AG04449 (cell line): ENCODE results near the gene ATP5PD.
A peak's percentile ranks its signal among the peaks of the same experiment; 100 is the strongest.

Experiments
- CTCF ChIA-PET: fragments of 350-600 bp; formaldehyde crosslinking; extraction: SDS; loops from one replicate; lab custom pipeline; 2021; ENCODE audit warnings: antibody characterized with exemption; lab: Yijun Ruan, JAX
- POLR2A ChIA-PET: fragments of 400-600, 350-600 bp; formaldehyde crosslinking; extraction: SDS; loops from one replicate; lab custom pipeline; 2020; ENCODE audit warnings: antibody characterized with exemption, inconsistent platforms; lab: Yijun Ruan, JAX
- DNase-seq: peaks from one replicate; pipeline ENCODE4 v3.0.0-alpha.2; 2010; ENCODE audit warnings: low read depth, low spot score
- H3K4me3 ChIP-seq: 2 replicates; pipeline ENCODE4 v1.5.1; 2011; ENCODE audit warnings: low read depth, mild to moderate bottlenecking, control low read depth, low read length
- TF ChIP-seq, protein P1 (sequence below): IDR thresholded peaks from one replicate; pipeline ENCODE4 v1.5.1; 2011; ENCODE audit warnings: mild to moderate bottlenecking, moderate library complexity, low read length, control low read depth, inconsistent platforms; ENCODE audit not compliant: insufficient read depth; ENCODE audit errors: missing control alignments

ATP5PD gene

DNA sequence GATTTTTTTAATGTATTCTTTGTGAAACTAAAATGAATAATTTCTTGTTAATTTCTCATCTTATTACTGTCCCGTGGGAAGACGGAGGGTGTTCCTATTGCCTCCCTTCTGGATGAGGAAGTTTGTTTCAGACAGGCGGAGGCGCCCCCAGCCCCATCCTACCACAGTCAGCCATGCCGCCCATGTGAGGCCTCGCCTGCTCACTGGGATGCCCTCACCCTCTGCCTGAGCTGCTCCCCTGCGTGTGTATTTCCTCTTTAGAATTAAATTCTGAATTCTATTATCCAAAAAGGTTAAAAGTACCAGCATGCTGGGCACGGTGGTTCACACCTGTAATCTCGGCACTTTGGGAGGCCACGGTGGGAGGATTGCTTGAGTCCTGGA is 14.3 kb upstream of the ATP5PD start:
- POLR2A ChIA-PET: interaction anchor here (0.7 to 1.0 kb wide), 2 partner anchors 29 to 59 kb away, joined by 3 read pairs; no protein-coding TSS in a partner anchor
- no peak overlapping the region for H3K4me3 ChIP-seq
- CTCF ChIA-PET: interaction anchor here (1.0 to 12.2 kb wide), 16 partner anchors 12 to 351 kb away, joined by 3 to 146 read pairs (median 30); partner anchors contain the start of genes ARMC7, GRB2, KCTD2 and MRPL58
- DNase-seq: no peak
- TF ChIP-seq, protein P1, sequence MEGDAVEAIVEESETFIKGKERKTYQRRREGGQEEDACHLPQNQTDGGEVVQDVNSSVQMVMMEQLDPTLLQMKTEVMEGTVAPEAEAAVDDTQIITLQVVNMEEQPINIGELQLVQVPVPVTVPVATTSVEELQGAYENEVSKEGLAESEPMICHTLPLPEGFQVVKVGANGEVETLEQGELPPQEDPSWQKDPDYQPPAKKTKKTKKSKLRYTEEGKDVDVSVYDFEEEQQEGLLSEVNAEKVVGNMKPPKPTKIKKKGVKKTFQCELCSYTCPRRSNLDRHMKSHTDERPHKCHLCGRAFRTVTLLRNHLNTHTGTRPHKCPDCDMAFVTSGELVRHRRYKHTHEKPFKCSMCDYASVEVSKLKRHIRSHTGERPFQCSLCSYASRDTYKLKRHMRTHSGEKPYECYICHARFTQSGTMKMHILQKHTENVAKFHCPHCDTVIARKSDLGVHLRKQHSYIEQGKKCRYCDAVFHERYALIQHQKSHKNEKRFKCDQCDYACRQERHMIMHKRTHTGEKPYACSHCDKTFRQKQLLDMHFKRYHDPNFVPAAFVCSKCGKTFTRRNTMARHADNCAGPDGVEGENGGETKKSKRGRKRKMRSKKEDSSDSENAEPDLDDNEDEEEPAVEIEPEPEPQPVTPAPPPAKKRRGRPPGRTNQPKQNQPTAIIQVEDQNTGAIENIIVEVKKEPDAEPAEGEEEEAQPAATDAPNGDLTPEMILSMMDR: no peak

DNA sequence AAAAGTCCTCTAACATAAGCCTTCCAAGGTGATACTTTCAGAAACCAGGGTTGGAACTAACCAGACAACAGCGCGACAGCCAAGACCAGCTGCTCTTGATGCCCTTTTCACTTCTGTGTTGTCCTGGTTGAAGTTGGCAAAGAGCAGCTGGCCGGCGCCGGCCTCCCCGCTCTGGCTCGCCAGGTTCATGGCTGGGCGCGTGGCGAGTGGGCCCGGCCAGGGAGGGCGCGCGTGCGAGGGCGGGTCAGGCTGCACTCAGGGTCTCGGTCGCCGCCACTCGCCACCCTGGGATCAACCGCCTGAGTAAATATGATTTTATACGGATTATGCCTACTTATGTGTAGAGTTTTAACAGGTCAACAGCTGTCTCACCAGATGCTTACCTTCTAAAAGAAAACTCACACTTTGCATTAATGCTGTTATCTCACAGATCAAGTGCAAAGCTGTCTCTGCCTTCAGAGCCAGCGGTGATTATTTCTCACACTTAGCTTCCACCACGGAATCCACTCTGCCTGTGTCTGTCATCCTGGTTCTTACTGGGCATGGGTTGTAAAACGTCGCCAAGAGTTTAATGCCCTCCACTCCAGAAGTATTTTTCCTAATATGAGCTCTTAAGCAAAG is 13.8 kb upstream of the ATP5PD start:
- no peak for DNase-seq
- POLR2A ChIA-PET: interaction anchor here (0.9 to 1.8 kb wide), 5 partner anchors 11 to 111 kb away, joined by 3 to 5 read pairs (median 4); partner anchors contain the start of genes ATP5PD, KCTD2 and NT5C
- CTCF ChIA-PET: interaction anchor here (0.7 to 12.2 kb wide), 31 partner anchors 11 to 352 kb away, joined by 3 to 146 read pairs (median 5); partner anchors contain the start of genes ARMC7, GRB2, JPT1 and KCTD2
- no peak overlapping the region for H3K4me3 ChIP-seq
- TF ChIP-seq, protein P1: no peak

DNA sequence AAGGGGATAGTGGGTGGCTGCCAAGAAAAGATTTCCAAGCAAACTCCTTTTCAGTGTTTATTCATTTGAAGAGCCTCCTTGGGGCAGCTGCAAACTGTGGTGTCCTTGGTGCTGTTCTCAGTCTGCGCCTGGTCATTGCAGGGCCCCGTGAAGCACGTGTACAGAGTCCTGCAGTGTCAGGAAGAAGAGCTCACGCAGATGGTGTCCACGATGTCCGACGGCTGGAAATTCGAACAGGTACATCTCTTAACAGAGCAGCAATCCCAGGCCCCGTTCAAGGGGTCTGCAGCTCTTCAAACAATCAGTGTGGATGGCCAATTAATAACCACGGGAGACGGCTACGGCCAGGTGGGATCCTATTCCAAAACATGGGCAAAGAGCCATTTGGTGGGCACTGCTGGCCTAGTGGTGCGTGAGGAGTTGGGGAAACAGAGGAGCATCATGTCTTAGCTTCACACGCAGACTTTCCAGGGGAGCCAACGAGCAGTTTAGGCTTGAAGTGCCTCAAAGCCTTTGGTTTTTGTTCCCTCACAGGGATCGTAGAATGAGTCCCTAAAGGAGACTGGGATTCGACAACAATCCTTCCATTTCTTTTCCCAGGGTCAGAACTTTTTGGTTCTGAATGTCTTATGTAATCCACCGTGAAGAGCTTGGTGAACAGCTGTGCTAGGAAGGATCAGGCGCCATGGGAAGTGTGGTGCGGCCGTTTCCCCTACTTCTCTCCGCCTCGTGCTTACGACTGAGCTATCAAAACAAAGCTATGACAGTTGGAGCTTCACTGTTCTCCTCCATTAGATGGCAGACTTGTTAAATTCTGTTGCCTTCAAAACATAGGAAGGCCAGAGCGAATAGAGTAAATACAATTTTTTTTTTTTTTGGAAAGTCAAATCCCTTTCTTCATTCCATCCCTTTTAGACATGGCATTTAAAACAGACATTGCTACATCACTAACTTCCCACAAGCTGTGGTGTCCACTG is 12.9 kb upstream of the ATP5PD start:
- DNase-seq: no peak
- TF ChIP-seq, protein P1: peak; percentile 53
- CTCF ChIA-PET: interaction anchor here (0.6 to 12.2 kb wide), 37 partner anchors 10 to 420 kb away, joined by 3 to 146 read pairs (median 5); partner anchors contain the start of genes ARMC7, JPT1, KCTD2 and MIF4GD
- no peak overlapping the region for H3K4me3 ChIP-seq
- POLR2A ChIA-PET: interaction anchor here (0.6 to 1.8 kb wide), 6 partner anchors 10 to 112 kb away, joined by 3 to 5 read pairs (median 4); partner anchors contain the start of genes ATP5PD, KCTD2 and NT5C

DNA sequence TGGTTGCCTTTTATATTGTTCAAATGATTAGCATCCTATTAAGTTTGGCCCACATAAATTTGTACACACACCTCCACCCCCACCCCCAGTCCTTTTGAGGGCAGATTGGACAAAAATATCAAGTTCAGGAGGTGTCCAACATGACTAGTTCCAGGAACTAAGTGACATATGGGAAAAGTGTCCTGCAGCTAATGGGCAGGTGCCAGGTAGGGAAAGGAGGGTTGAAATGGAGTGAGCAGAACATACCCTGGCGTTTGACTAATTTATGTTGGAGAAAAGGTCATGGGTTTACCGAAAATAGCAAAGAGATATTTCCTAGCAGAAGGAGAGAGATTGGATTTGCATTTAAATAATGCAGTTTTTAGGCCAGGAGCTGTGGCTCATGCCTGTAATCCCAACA is 5.2 kb upstream of the ATP5PD start:
- POLR2A ChIA-PET: no interaction called here
- H3K4me3 ChIP-seq: no peak overlapping the region

DNA sequence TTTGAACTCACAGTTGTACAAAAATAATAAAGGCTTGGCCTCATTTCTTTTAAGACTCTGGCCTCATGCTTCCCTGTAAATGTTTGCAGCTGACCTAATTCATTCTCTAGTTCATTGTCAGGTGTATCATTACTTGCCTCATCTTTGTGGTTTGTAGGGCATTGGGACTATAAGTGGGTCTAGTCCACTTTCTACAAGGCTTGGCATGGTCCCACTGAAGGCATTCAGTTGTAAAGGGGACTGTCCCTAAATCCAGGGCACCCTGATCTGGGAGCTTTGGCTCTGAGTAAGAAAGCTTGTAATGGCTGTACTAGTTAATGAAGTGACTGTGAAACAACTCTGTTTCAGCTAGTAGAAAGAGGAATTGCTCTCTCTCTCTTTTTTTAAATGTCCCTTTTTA is 2.9 kb upstream of the ATP5PD start:
- ChIA-PET POLR2A (interaction anchor here (1.5 kb wide), 1 partner anchor 10 kb away, joined by 5 read pairs; no protein-coding TSS in a partner anchor), CTCF (interaction anchor here (2.0 to 5.2 kb wide), 4 partner anchors 11 to 121 kb away, joined by 11 to 52 read pairs (median 16); no protein-coding TSS in a partner anchor)
- H3K4me3 ChIP-seq: no peak overlapping the region; the same call in 1 of the 2 replicates
- DNase-seq: no peak
- TF ChIP-seq, protein P1: no peak

More for the DNA sequence above, 5.2 kb upstream of the ATP5PD start:
- DNase-seq: no peak
- TF ChIP-seq, protein P1: no peak
- CTCF ChIA-PET: interaction anchor here (1.5 to 5.2 kb wide), 3 partner anchors 8 to 90 kb away, joined by 3 to 52 read pairs (median 6); no protein-coding TSS in a partner anchor
